Activated naive CD4-positive, alpha-beta T cell (primary cell): ENCODE results near the gene PLAAT4.

ENCODE experiments used
- DNase-seq, 4 experiments: peaks; one replicate each; lab custom pipeline; 2025; lab: John Stamatoyannopoulos, UW

PLAAT4 gene

DNA sequence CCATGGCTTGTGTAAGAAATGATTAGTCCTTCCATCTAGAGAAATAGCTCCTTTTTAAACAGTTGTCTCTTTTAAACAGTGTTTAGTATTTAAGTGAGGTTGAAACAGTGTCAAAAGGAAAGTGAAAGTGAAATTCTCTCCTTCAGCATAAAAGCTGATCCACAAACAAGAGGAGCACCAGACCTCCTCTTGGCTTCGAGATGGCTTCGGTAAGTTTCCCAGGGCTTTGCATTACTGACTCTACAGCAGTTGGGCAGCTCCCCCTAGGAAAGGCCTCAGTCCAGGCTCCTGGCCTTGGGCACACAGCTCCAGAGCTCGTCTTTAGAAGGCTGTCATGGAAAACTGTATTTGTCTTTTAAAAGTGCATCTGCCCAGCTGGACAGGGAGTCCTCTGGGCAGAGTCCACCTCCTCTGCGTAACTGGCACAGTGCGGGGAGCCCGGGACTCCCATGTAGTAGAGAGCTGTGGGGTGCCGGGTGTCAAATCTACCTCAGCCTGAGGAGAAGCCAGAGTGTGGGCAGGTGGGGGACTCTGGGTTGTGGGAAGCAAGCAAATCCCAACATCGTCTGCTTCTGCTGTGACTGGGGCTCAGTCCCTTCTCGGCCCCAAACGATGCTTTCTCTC lies at the start of gene PLAAT4:
TSS of gene PLAAT4 (plus strand) at position 140 of the 624 bp plus-strand sequence. CDS start at position 201, 61 bp downstream.
- peak in 1 of 4 experiments; percentile 26 for DNase-seq

DNA sequence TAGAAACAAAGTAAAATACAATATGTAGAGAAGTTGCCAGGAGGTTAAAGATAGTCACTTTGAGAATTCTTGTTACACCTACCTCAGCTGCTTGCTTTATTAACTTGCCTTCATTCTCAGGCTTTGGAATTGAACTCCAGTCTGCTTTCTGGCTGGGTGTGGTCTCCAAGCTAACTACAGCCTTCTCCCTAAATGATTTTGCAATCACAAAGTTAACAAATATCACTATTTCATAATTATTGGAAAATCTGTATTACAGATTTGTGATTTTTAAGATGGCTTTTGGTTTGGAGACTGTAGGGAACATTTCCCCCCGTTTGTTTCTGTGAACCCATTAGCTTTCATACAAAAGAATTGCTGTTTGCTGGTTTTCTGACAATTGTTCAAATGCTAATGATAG lies 47.8 kb upstream of the PLAAT4 start:
- DNase-seq, result no peak

- no peak for DNase-seq
These were observed 46.7 kb upstream of the PLAAT4 start for GRCh38 chr11:63489879-63490278.

GRCh38 chr11:63490551-63491239 lies 45.9 kb upstream of the PLAAT4 start, which contains the start of gene PLAAT5:
Gene PLAAT5, minus strand, starts transcription at chr11:63491167. Its CDS starts 133 bp downstream, at chr11:63491034.
- DNase-seq, result peak in 1 of 4 experiments; percentile 3

GRCh38 chr11:63491240-63491587 lies 45.4 kb upstream of the PLAAT4 start:
- DNase-seq, result no peak

DNA sequence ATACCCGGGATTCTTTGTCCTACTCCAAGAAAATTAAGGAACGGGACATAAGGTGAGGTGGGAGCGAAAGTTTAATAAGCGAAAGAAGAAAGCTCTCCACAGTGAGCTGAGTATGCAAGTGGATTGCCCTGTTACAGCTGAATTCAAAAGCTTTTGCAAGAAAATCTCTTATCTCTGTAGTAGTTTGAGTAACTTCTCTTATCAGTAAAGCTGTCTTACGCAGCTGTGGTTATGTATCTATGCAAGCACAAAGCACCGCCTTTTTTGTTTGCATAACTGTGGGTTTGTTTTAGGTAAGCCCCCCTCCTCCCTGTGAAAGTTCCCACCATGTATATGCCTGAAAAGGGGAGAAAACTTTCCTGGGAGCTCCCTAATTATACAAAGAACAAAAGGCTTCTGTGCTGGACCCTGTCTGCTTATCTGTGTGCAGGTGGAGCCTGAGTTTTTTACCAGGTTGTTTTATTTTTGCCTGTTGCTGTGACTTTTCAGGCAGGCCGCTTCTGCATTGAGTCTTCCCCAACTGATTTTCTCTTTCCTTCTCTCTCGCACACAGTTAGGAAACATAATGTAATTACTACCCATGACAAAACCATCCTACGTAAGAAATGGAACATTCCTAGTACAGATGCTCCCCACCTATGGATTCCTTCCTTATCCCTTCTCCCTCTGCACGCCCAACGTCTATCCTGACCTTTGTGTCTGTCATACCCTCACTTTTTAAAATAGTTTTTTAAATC lies 44.8 kb upstream of the PLAAT4 start:
- DNase-seq, result no peak

DNA sequence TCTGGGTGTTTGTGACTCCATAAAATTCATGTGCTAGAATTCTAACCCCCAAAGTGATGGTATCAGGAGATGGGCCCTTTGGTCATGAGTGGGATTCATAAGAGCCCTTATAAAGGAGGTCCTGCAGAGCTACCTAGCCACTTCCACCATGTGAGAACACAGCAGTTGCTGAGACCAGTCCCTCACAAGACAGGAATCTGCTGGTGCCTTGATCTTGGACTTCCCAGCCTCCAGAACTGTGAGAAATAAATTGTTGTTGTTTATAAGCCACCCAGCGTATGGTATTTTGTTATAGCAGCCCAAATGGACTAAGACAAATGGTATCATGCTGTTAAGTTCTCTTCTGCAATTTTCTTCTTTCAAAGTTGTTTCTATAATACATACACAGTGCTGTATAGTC lies 44.2 kb upstream of the PLAAT4 start:
- no peak for DNase-seq

- no peak for DNase-seq
These were observed 43.5 kb upstream of the PLAAT4 start for GRCh38 chr11:63493127-63493526.

DNA sequence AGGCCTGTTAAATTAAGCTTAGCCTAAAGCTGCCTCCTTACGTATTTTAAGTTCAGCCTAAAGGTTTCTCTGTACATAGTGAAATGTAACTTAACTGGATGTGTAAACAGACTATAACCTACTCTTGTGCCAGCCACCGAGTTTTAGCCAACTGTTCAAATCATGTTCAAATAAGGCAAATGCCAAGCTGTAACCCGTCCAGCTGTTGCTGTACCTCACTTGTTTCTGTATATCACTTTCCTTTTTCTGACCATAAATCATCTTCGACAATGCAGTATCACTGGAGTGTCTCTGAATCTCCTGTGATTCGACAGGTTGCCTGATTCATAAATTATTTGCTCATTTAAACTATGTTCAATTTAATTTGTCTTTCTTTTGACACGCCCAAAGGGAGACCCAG lies 41.6 kb upstream of the PLAAT4 start:
- no peak for DNase-seq

- no peak for DNase-seq
These were observed 36.7 kb upstream of the PLAAT4 start for GRCh38 chr11:63499874-63500273.

DNA sequence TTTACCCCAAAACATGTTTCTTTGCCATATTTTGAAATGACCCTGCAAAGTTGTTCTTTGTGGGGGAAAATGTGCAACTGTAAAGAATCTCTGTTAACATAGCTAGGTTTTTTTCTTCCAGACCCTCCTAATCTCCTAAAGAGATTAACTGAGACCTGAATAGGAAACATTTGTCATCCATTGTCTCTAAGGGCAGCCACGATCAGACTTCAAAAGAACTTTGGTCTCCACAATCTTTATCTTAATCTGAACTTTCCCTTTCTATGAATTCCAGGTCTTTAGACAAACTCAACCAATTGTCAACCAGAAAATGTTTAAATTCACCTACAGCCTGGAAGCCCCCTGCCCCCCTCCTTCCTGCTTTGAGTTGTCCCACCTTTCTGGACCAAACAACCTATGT lies 35.4 kb upstream of the PLAAT4 start:
- DNase-seq, result no peak

DNA sequence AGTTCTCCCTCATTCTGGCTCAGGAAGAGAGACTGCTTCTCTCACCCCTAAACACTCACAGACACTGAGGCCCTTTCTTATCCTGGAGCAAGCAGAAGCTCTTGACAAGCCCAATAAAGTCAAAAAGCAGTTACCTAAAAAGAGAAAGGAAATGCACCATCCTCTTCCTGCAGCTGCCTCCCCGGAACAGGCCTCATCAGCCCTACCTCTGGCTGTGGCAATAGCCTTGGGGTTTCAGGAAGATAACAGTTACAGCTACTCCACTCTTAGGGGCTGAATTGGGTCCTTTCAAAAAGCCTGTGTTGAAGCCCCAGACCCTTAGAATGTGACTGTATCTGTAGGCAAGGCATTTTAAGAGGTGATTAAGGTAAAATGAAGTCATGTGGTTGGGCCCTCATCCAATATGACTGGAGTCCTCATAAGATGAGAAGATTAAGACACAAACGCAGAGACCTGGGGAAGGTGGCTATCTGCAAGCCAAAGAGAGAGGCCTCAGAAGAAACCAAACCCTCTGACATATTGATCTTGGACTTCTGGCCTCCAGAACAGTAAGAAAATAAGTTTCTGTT lies 34.3 kb upstream of the PLAAT4 start:
- no peak for DNase-seq

DNA sequence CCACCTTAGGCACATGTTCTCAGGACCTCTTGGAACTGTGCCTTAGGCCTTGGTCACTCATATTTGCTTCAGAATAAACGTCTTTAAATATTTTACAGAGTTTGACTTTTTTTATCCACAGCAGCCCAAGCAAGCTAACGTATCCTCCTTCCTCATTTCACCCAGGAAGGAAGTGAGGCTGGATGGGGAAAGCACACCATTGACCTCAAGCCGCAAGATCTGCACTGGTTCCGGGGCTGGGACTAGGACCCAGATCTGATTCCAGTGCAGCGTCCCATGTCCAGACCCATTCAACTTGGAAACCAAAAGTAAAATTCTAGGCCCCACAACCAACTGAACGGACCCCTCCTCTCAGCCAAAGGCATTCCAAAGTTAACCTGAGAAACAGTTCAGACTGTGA lies 33.1 kb upstream of the PLAAT4 start:
- DNase-seq, result no peak

GRCh38 chr11:63504054-63504453 lies 32.6 kb upstream of the PLAAT4 start:
- DNase-seq, result no peak

- DNase-seq, result no peak
These were observed 31.5 kb upstream of the PLAAT4 start for GRCh38 chr11:63504933-63505586.

- no peak for DNase-seq
These were observed 30.6 kb upstream of the PLAAT4 start, which contains the start of gene LGALS12 for GRCh38 chr11:63505857-63506528. Gene LGALS12, plus strand, starts transcription at chr11:63506084. Its CDS starts 375 bp downstream, at chr11:63506459.

DNA sequence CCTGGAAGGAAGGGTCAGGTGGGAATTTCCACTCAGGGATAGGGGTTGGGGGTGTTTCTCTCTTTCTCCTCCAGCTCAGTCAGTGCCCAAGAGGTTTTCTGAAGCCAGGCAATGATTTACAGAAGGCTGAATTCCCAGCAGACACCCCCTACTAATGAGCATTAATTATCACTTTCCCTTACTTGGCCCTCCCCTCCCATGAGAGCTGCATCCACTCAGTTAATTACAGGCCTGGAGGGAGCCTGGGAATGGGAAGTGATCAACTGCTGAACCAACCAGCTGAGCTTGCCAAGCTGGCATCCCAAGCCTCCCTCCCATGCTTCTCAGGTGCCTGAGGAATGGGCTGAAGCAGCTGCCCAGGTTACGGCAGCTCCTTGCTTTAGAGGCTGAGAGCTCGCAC lies 29.7 kb upstream of the PLAAT4 start:
- DNase-seq, result no peak

GRCh38 chr11:63507511-63507910 lies 29.1 kb upstream of the PLAAT4 start:
- no peak for DNase-seq

DNA sequence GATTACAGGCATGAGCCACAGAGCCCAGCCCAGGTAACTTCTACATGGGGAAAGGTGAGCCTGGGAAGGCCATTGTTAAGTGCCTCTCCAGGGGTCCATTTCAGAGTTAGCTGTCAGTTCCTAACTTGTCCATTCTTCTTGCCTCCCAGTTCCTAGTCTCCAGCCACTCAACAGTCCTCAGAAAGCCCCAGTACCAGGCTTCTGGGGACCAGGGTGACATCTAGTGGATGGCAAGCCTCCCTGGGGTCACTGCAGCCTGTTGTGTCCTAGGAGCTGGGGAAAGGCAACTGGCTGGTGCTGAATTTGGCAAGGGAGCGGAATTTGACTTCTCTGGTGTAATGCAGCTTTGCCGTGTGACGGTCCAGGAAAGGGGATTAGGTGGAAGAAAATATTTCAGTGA lies 28.6 kb upstream of the PLAAT4 start:
- DNase-seq, result no peak

DNA sequence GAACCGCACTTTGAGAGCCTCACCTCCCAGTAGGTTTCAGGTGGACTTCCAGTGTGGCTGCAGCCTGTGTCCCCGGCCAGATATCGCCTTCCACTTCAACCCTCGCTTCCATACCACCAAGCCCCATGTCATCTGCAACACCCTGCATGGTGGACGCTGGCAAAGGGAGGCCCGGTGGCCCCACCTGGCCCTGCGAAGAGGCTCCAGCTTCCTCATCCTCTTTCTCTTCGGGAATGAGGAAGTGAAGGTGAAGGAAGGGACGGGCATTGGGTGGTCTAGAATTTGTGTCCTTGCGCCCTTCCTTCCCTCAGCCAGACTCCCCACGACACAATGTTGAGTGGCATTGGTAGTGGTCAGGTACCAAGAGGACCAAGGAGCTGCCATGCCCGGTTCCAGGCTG lies 27.9 kb upstream of the PLAAT4 start:
- no peak for DNase-seq

DNA sequence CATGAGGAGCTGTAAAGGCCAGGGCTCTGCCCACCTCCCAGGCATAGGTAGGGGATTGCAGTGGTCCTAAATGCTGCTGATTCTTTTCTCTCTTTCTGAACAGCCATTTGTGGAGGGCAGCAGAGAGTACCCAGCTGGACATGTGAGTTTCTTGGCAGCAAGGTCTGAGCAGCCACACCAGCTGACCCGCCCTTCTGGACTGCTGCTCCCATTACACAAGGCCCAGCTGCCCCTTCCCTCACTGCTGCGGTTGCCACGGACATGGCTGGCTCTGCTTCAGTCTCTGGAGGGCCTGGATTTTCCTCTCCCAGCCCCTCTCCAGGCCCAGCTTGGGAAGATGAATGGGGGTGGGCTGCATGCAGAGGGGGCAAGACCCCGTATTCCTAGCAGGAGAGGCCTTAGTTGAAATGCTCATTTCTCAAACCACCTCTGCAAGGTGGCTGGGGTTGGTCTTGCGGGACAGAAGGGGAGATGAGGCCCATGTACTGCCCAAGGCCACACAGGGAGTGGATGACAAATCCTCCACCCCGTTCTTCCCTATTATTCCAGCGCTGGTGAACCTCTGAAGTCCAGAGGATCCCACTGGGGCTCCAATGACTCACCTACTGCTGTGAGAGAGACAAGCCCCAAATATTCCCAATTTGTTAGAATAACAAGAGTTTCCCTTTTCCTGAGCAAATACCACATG lies 26.1 kb upstream of the PLAAT4 start:
- DNase-seq, result no peak
